GM12875 (cell line): ENCODE results near the gene KLHL35.

Experiments
- H3K4me3 ChIP-seq: one replicate; pipeline ENCODE4 v1.5.1; 2011; ENCODE audit warnings: low read depth, low read length, control low read depth
- TF ChIP-seq, protein P1 (sequence below): IDR thresholded peaks from 2 replicates; pipeline ENCODE4 v1.5.1; 2011; ENCODE audit warnings: low read depth, mild to moderate bottlenecking, control low read depth, inconsistent platforms, low read length, moderate library complexity, borderline replicate concordance; ENCODE audit not compliant: insufficient read depth

The KLHL35 gene

GRCh38 chr11:75439026-75439425, 6.0 kb upstream of the KLHL35 start:
- H3K4me3 ChIP-seq, result no peak overlapping the region
- TF ChIP-seq, protein P1, sequence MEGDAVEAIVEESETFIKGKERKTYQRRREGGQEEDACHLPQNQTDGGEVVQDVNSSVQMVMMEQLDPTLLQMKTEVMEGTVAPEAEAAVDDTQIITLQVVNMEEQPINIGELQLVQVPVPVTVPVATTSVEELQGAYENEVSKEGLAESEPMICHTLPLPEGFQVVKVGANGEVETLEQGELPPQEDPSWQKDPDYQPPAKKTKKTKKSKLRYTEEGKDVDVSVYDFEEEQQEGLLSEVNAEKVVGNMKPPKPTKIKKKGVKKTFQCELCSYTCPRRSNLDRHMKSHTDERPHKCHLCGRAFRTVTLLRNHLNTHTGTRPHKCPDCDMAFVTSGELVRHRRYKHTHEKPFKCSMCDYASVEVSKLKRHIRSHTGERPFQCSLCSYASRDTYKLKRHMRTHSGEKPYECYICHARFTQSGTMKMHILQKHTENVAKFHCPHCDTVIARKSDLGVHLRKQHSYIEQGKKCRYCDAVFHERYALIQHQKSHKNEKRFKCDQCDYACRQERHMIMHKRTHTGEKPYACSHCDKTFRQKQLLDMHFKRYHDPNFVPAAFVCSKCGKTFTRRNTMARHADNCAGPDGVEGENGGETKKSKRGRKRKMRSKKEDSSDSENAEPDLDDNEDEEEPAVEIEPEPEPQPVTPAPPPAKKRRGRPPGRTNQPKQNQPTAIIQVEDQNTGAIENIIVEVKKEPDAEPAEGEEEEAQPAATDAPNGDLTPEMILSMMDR, result no peak

DNA sequence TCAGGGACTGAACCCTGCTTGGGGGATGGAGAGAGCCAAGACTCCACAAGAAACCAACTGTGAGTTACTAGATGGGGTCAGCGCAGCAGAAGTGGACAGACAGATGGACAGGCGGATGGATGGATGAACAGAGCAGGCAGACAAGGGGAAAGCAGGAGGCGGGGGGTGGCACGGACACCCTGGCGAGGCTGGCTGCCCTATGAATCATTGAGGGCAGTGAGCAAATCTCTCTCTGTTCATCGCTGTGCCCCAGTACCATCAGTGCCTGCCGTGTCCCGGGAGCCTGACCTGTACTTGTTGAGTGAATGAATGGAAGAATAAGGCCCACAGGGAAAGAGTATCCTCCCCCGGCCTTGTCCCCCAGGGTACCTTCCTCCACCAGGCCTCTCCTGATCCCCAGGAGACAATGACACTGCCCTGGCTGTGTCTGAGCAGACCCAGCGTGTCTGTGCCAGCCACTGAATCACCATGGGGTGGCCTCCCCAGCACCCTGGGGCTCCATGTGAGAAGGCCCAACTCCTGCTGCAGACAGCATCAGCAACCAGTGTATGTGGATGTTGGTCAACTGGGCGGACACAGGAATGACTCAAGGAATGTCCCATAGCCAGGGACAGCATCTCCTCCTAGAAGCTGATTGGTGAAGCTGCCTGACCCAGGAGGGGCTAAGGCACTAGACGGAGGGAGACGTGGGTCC, 5.1 kb upstream of the KLHL35 start:
- H3K4me3 ChIP-seq, result no peak overlapping the region
- TF ChIP-seq, protein P1, result no peak

GRCh38 chr11:75436806-75437205, 3.8 kb upstream of the KLHL35 start:
- no peak overlapping the region for H3K4me3 ChIP-seq
- TF ChIP-seq, protein P1, result no peak

DNA sequence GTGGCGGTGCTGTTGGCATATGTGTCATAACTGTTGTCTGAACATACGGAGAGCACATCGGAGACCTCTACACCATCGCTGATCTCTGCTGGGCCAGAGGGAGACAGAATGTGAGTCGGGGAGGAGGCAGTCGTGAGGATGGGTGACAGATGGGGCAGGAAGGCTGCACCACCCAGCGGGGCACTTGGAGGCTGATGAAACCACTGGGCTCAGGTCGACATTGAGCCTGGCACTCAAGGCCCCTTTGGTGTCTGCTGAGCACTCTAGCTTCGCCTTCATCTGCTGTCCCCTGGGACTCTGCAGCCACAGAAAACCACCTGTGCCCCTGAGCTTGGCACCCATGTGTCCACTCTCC, 2.5 kb upstream of the KLHL35 start:
- TF ChIP-seq, protein P1, result no peak
- no peak overlapping the region for H3K4me3 ChIP-seq

DNA sequence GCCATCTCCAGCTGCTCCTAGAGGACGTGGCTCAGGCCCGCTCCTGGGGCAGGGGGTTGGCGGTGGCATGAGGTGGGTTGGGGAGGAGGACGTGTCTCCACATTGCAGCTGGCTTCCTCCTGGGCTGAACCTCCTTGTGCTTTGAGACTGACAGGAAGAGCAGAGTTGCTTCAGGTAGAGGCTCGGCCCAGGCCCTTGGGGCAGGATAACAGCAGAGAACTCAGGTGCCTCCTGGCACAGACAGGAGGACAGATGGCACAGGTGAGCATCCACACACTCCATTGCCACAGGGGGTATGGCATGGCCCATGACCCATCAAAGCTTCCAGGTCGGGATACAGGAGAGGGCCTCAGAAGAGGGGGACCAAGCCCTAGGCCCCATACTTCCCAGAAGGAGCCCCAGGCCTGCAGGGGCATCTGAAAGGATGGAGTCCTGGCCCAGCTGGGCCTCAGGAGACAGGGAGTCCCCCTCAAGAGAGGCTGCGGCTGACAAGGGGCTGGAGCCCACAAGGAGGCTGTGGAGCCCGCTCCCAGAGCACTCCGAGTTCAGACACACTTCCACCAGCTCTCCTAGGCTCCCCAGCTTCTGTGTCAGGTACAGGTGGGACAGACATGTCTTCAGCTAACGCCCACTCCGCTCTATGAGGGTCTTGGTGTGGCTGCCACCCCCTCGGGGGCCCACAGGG, 2.0 kb upstream of the KLHL35 start:
- H3K4me3 ChIP-seq, result no peak overlapping the region
- TF ChIP-seq, protein P1, result no peak

DNA sequence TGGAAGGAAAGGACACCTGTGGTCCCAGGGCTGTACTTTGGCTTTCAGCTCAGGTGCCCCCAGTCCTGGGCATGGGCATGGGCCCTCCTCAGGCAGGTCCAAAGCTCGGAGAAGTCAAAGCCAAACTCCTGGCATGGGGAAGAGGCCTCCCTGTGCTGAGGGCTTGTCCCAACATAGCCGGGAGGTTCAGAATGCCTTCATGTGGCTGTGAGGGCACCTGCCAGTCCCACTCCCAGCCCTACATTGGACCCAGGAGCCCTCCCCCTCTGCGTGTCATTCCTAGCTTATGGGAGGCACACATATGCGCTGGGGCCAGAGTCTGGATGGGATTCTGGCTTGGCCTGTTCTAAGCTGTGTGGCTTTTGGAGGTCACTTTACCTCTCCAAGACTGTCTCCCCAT, 1.0 kb upstream of the KLHL35 start:
- TF ChIP-seq, protein P1, result no peak
- H3K4me3 ChIP-seq, result no peak overlapping the region

GRCh38 chr11:75433443-75433842, 440 bp upstream of the KLHL35 start:
- TF ChIP-seq, protein P1, result no peak
- no peak overlapping the region for H3K4me3 ChIP-seq
